GM23248 (cell line): Measurements from ENCODE around the gene AKNA.

Source experiments
- EZH2 ChIP-seq: fragments of 200-600 bp; sonication (generic); IDR thresholded peaks from 2 replicates; pipeline ENCODE4 v1.6.1; 2018; ENCODE audit warnings: antibody characterized with exemption, mild to moderate bottlenecking; ENCODE audit not compliant: insufficient read depth, poor library complexity, severe bottlenecking
- EZH2phosphoT487 ChIP-seq: fragments of 200-600 bp; sonication (generic); IDR thresholded peaks from 2 replicates; pipeline ENCODE4 v1.6.1; 2018; ENCODE audit warnings: antibody characterized with exemption, moderate library complexity, mild to moderate bottlenecking, low read depth; ENCODE audit not compliant: insufficient read depth

- no peak for TF ChIP-seq EZH2
- no peak for TF ChIP-seq EZH2phosphoT487
Measured at GRCh38 chr9:114291064-114291474, 96.7 kb downstream of the AKNA start.
